Naive B cell (primary cell): ENCODE data around the gene PEAK3. TPM values are rescaled to one million over a fixed set of nuclear protein-coding genes. Genes with fewer than 3 reads are reported as not detected.

ENCODE experiments used
- ATAC-seq, 2 donors: fragments of 150-1000 bp; cut with Tn5 transposase; 2 replicates each; pipeline ENCODE4 v1.10.0; 2021; ENCODE audit warnings: low read depth in 2 of 2, mild to moderate bottlenecking in 2 of 2, moderate library complexity in 2 of 2
- DNase-seq: peaks from one replicate; pipeline ENCODE4 v3.0.0; 2022
- H3K27ac Mint-ChIP-seq, 6 donors: one replicate each; pipeline ENCODE4 v1.8.0; 2020 to 2022; ENCODE audit warnings: mild to moderate bottlenecking in 6 of 6, mixed read lengths in 6 of 6, moderate library complexity in 5 of 6, inconsistent platforms in 2 of 6
- H3K27me3 Mint-ChIP-seq, 3 donors: one replicate each; pipeline ENCODE4 v1.8.0; 2021 to 2022; ENCODE audit warnings: mixed read lengths in 3 of 3, mild to moderate bottlenecking in 1 of 3
- H3K36me3 Mint-ChIP-seq, 2 donors: one replicate each; pipeline ENCODE4 v1.8.0; 2020 to 2022; ENCODE audit warnings: mixed read lengths in 2 of 2, inconsistent platforms in 1 of 2, mild to moderate bottlenecking in 1 of 2
- H3K4me1 Mint-ChIP-seq, 3 donors: one replicate each; pipeline ENCODE4 v1.8.0; 2020 to 2022; ENCODE audit warnings: mixed read lengths in 3 of 3, inconsistent platforms in 1 of 3, mild to moderate bottlenecking in 1 of 3, moderate library complexity in 1 of 3
- H3K4me3 Mint-ChIP-seq, 8 donors: one replicate each; pipeline ENCODE4 v1.8.0; 2020 to 2022; ENCODE audit warnings: mild to moderate bottlenecking in 8 of 8, mixed read lengths in 8 of 8, moderate library complexity in 8 of 8, inconsistent platforms in 2 of 8
- H3K9me3 Mint-ChIP-seq, 7 donors: one replicate each; pipeline ENCODE4 v1.8.0; 2020 to 2022; ENCODE audit warnings: mixed read lengths in 7 of 7, mild to moderate bottlenecking in 5 of 7, inconsistent platforms in 2 of 7, moderate library complexity in 1 of 7
- polyA plus RNA-seq, 6 donors: library from polyadenylated mRNA; unstranded; fragments of 300-500 nt; fragmentation: Illumina TruSeq; gene quantifications; one replicate each; pipeline ENCODE4 v1.2.3, GENCODE V29; 2021; ENCODE audit warnings: low read depth in 6 of 6

Gene PEAK3
- polyA plus RNA-seq, 6 donors from 2014 or later = 0.30 to 1.0 (median 0.49) TPM; not detected in 1

GRCh38 chr19:2270157-2270422 lies 11.9 kb downstream of the PEAK3 start:
- ATAC-seq (no peak), DNase-seq (no peak)
- Mint-ChIP-seq H3K4me1 (peaks cover 39 to 53% (median 50%) of the 10 kb centered on the region in 3 donors), H3K9me3 (no peaks in the 10 kb centered on the region), H3K36me3 (peaks cover 0 to 17% of the 10 kb centered on the region in 2 donors), H3K27me3 (no peaks in the 10 kb centered on the region), H3K4me3 (peak overlapping the region; percentile 87 to 98 (median 94)), H3K27ac (peak overlapping the region; percentile 74 to 100 (median 91))

GRCh38 chr19:2269244-2270156 lies 12.5 kb downstream of the PEAK3 start:
- H3K4me1 Mint-ChIP-seq = peaks cover 36 to 52% (median 46%) of the 10 kb centered on the region in 3 donors
- peak; percentile 63 to 69 for ATAC-seq

GRCh38 chr19:2268861-2269243 lies 13.1 kb downstream of the PEAK3 start:
- Mint-ChIP-seq H3K4me1 (peaks cover 30 to 52% (median 46%) of the 10 kb centered on the region in 3 donors), H3K27ac (peak overlapping the region in 5 of 6 donors; percentile 21 to 97 (median 94)), H3K36me3 (peaks cover 0 to 12% of the 10 kb centered on the region in 2 donors), H3K4me3 (peak overlapping the region; percentile 87 to 98 (median 94)), H3K27me3 (no peaks in the 10 kb centered on the region), H3K9me3 (no peaks in the 10 kb centered on the region)
- DNase-seq = no peak
- ATAC-seq = no peak

More at GRCh38 chr19:2269244-2270156, 12.5 kb downstream of the PEAK3 start:
- peak overlapping the region; percentile 87 to 98 (median 94) for H3K4me3 Mint-ChIP-seq
- H3K9me3 Mint-ChIP-seq = no peaks in the 10 kb centered on the region
- DNase-seq = peak; percentile 99
- peaks cover 0 to 17% of the 10 kb centered on the region in 2 donors for H3K36me3 Mint-ChIP-seq
- H3K27ac Mint-ChIP-seq = peak overlapping the region; percentile 94 to 100 (median 96)
- H3K27me3 Mint-ChIP-seq = no peaks in the 10 kb centered on the region

GRCh38 chr19:2268480-2268830 lies 13.5 kb downstream of the PEAK3 start:
- H3K27ac Mint-ChIP-seq = peak overlapping the region in 4 of 6 donors; percentile 8 to 97 (median 68)
- no peaks in the 10 kb centered on the region for H3K9me3 Mint-ChIP-seq
- DNase-seq = no peak
- peak overlapping the region; percentile 87 to 98 (median 94) for H3K4me3 Mint-ChIP-seq
- ATAC-seq = no peak
- H3K27me3 Mint-ChIP-seq = no peaks in the 10 kb centered on the region
- H3K36me3 Mint-ChIP-seq = peaks cover 0 to 8% of the 10 kb centered on the region in 2 donors
- peaks cover 26 to 54% (median 45%) of the 10 kb centered on the region in 3 donors for H3K4me1 Mint-ChIP-seq

GRCh38 chr19:2266183-2266993 lies 15.6 kb downstream of the PEAK3 start:
- Mint-ChIP-seq H3K27me3 (no peaks in the 10 kb centered on the region), H3K9me3 (no peaks in the 10 kb centered on the region), H3K36me3 (peaks cover 0 to under 1% of the 10 kb centered on the region in 2 donors), H3K27ac (peak overlapping the region; percentile 28 to 97 (median 90)), H3K4me1 (peaks cover 14 to 54% (median 31%) of the 10 kb centered on the region in 3 donors), H3K4me3 (peak overlapping the region; percentile 69 to 93 (median 80))
- DNase-seq = peak; percentile 71
- ATAC-seq = peak; percentile 22 to 24

- no peaks in the 10 kb centered on the region for H3K27me3 Mint-ChIP-seq
- DNase-seq (no peak), ATAC-seq (no peak)
- peak overlapping the region in 1 of 6 donors; percentile 84 for H3K27ac Mint-ChIP-seq
- no peaks in the 10 kb centered on the region for H3K36me3 Mint-ChIP-seq
- H3K4me3 Mint-ChIP-seq = peak overlapping the region in 1 of 8 donors; percentile 25
- H3K9me3 Mint-ChIP-seq = no peaks in the 10 kb centered on the region
- H3K4me1 Mint-ChIP-seq = peaks cover 22 to 84% (median 38%) of the 10 kb centered on the region in 3 donors
These were observed 20.4 kb downstream of the PEAK3 start for GRCh38 chr19:2261438-2262172.

- Mint-ChIP-seq H3K4me1 (peaks cover 18 to 81% (median 36%) of the 10 kb centered on the region in 3 donors), H3K4me3 (peak overlapping the region in 7 of 8 donors; percentile 10 to 76 (median 61)), H3K9me3 (no peaks in the 10 kb centered on the region), H3K27ac (peak overlapping the region; percentile 68 to 98 (median 96)), H3K36me3 (no peaks in the 10 kb centered on the region), H3K27me3 (no peaks in the 10 kb centered on the region)
- no peak for ATAC-seq
- DNase-seq = no peak
These were observed 21.6 kb downstream of the PEAK3 start for GRCh38 chr19:2260341-2260805.

- H3K27me3 Mint-ChIP-seq = no peaks in the 10 kb centered on the region
- no peaks in the 10 kb centered on the region for H3K9me3 Mint-ChIP-seq
- peaks cover 18 to 73% (median 39%) of the 10 kb centered on the region in 3 donors for H3K4me1 Mint-ChIP-seq
- DNase-seq = no peak
- no peak for ATAC-seq
- no peaks in the 10 kb centered on the region for H3K36me3 Mint-ChIP-seq
- peak overlapping the region in 6 of 8 donors; percentile 19 to 71 (median 68) for H3K4me3 Mint-ChIP-seq
- peak overlapping the region in 5 of 6 donors; percentile 96 to 99 (median 97) for H3K27ac Mint-ChIP-seq
These were observed 22.6 kb downstream of the PEAK3 start for GRCh38 chr19:2259336-2259735.

GRCh38 chr19:2255982-2256685 lies 25.8 kb downstream of the PEAK3 start, which contains the start of gene JSRP1:
TSS of gene JSRP1 (minus strand) at chr19:2256417. CDS start at chr19:2255314, 1,103 bp downstream.
- peak; percentile 34 to 44 for ATAC-seq
- Mint-ChIP-seq H3K27me3 (peaks cover 0 to 11% (median 0%) of the 10 kb centered on the region in 3 donors), H3K4me3 (peak within 1 kb of the TSS in 7 of 8 donors; percentile 16 to 90 (median 53)), H3K27ac (peak within 1 kb of the TSS; percentile 77 to 98 (median 90)), H3K4me1 (peaks cover 29 to 60% (median 47%) of the 10 kb centered on the region in 3 donors), H3K9me3 (no peaks in the 10 kb centered on the region), H3K36me3 (no peaks in the 10 kb centered on the region)
- DNase-seq = peak; percentile 58

- Mint-ChIP-seq H3K4me1 (peaks cover 27 to 52% (median 44%) of the 10 kb centered on the region in 3 donors), H3K27me3 (peaks cover 0 to 11% (median 0%) of the 10 kb centered on the region in 3 donors), H3K27ac (peak overlapping the region in 3 of 6 donors; percentile 67 to 97 (median 78)), H3K36me3 (no peaks in the 10 kb centered on the region), H3K4me3 (peak overlapping the region in 3 of 8 donors; percentile 25 to 76 (median 53)), H3K9me3 (no peaks in the 10 kb centered on the region)
- ATAC-seq (no peak), DNase-seq (no peak)
These were observed 26.7 kb downstream of the PEAK3 start for GRCh38 chr19:2255112-2255845.

GRCh38 chr19:2254064-2254872 lies 27.7 kb downstream of the PEAK3 start:
- ATAC-seq (no peak), DNase-seq (no peak)
- H3K9me3 Mint-ChIP-seq = no peaks in the 10 kb centered on the region
- H3K27me3 Mint-ChIP-seq = peaks cover 0 to 11% (median 0%) of the 10 kb centered on the region in 3 donors
- peak overlapping the region; percentile 56 to 83 (median 74) for H3K4me3 Mint-ChIP-seq
- H3K36me3 Mint-ChIP-seq = no peaks in the 10 kb centered on the region
- H3K27ac Mint-ChIP-seq = peak overlapping the region in 2 of 6 donors; percentile 24 to 33
- H3K4me1 Mint-ChIP-seq = peaks cover 23 to 45% (median 39%) of the 10 kb centered on the region in 3 donors
